WTC11 (cell line): ENCODE results near the gene ULK4. TPM values are rescaled to one million over a fixed set of nuclear protein-coding genes. Genes with fewer than 3 reads are reported as not detected.

Experiments used
- ATAC-seq: fragments of 200-7000 bp; cut with Tn5 transposase; 2 replicates; pipeline ENCODE4 v1.10.0; 2021; ENCODE audit warnings: mild to moderate bottlenecking, moderate library complexity
- CTCF ChIA-PET: fragments of 300-600 bp; sonication (Branson Sonifier 250); formaldehyde crosslinking; loops from one replicate; lab custom pipeline; 2021; ENCODE audit warnings: antibody characterized with exemption; lab: Charles Lee
- POLR2A ChIA-PET: fragments of 350-600 bp; sonication (Branson Sonifier 250); formaldehyde crosslinking; loops from one replicate; lab custom pipeline; 2021; ENCODE audit warnings: antibody characterized with exemption; lab: Charles Lee
- DNase-seq: peaks from one replicate; pipeline ENCODE4 v3.0.0; 2021; ENCODE audit warnings: low spot score
- H3K27ac Mint-ChIP-seq: 2 replicates; pipeline ENCODE4 v1.8.0; 2021; ENCODE audit warnings: mixed read lengths
- H3K27me3 Mint-ChIP-seq: 2 replicates; pipeline ENCODE4 v1.8.0; 2021; ENCODE audit warnings: low read depth, mild to moderate bottlenecking, moderate library complexity, mixed read lengths
- H3K36me3 Mint-ChIP-seq: 2 replicates; pipeline ENCODE4 v1.8.0; 2021; ENCODE audit warnings: mixed read lengths
- H3K4me1 Mint-ChIP-seq: 2 replicates; pipeline ENCODE4 v1.8.0; 2022; ENCODE audit warnings: mixed read lengths
- H3K4me3 Mint-ChIP-seq: 2 replicates; pipeline ENCODE4 v1.8.0; 2021; ENCODE audit warnings: mild to moderate bottlenecking, moderate library complexity, mixed read lengths
- H3K9me3 Mint-ChIP-seq: 2 replicates; pipeline ENCODE4 v1.8.0; 2021; ENCODE audit warnings: mixed read lengths
- ATF1 ChIP-seq: sonication (generic); formaldehyde crosslinking; IDR thresholded peaks from 2 replicates; pipeline ENCODE4 v1.8.1; 2023; ENCODE audit warnings: mild to moderate bottlenecking, moderate library complexity, missing genetic modification reagents
- CBFB ChIP-seq: sonication (generic); formaldehyde crosslinking; IDR thresholded peaks from 2 replicates; pipeline ENCODE4 v1.8.1; 2022; ENCODE audit warnings: mild to moderate bottlenecking, low read depth, missing genetic modification reagents
- CREM ChIP-seq: sonication (generic); formaldehyde crosslinking; IDR thresholded peaks from 2 replicates; pipeline ENCODE4 v1.8.1; 2022; ENCODE audit warnings: mild to moderate bottlenecking, missing genetic modification reagents, moderate library complexity
- GRHL2 ChIP-seq: fragments of 250-450 bp; sonication (Bioruptor Pico); IDR thresholded peaks from 2 replicates; pipeline ENCODE4 v1.8.0; 2022; ENCODE audit warnings: mild to moderate bottlenecking, moderate library complexity; ENCODE audit not compliant: insufficient replicate concordance, severe bottlenecking
- GTF2I ChIP-seq: fragments of 250-450 bp; sonication (Bioruptor Pico); conservative IDR thresholded peaks from 2 replicates; pipeline ENCODE4 v1.4.0; 2021; ENCODE audit warnings: mild to moderate bottlenecking
- JUN ChIP-seq: sonication (generic); formaldehyde crosslinking; IDR thresholded peaks from 2 replicates; pipeline ENCODE4 v1.8.0; 2023; ENCODE audit warnings: mild to moderate bottlenecking, missing genetic modification reagents
- KAT7 ChIP-seq: sonication (generic); formaldehyde crosslinking; IDR thresholded peaks from 2 replicates; pipeline ENCODE4 v1.8.1; 2023; ENCODE audit warnings: missing genetic modification reagents, mild to moderate bottlenecking, borderline replicate concordance
- NR1H2 ChIP-seq: sonication (generic); formaldehyde crosslinking; IDR thresholded peaks from 2 replicates; pipeline ENCODE4 v1.9.0; 2021; ENCODE audit warnings: mild to moderate bottlenecking, moderate library complexity, missing genetic modification reagents
- SMAD3 ChIP-seq: sonication (generic); formaldehyde crosslinking; IDR thresholded peaks from 2 replicates; pipeline ENCODE4 v1.8.0; 2022; ENCODE audit warnings: missing genetic modification reagents, mild to moderate bottlenecking, borderline replicate concordance
- SOX15 ChIP-seq: fragments of 250-450 bp; sonication (Bioruptor Pico); IDR thresholded peaks from 2 replicates; pipeline ENCODE4 v1.9.0; 2021; ENCODE audit warnings: mild to moderate bottlenecking
- ZNF219 ChIP-seq: sonication (generic); formaldehyde crosslinking; IDR thresholded peaks from 2 replicates; pipeline ENCODE4 v1.8.0; 2023; ENCODE audit warnings: missing genetic modification reagents, mild to moderate bottlenecking, borderline replicate concordance
- ZNF263 ChIP-seq: sonication (generic); formaldehyde crosslinking; IDR thresholded peaks from 2 replicates; pipeline ENCODE4 v1.8.1; 2022; ENCODE audit warnings: low read depth, mild to moderate bottlenecking, moderate library complexity, missing genetic modification reagents
- total RNA-seq: library from RNA; stranded (reverse); gene quantifications from 3 replicates; pipeline ENCODE4 v1.2.3, GENCODE V29; 2021
- TF ChIP-seq, protein P1 (sequence below): sonication (generic); formaldehyde crosslinking; IDR thresholded peaks from 2 replicates; pipeline ENCODE4 v1.8.0; 2022; ENCODE audit warnings: missing genetic modification reagents
- TF ChIP-seq, protein P2 (sequence below): fragments of 250-450 bp; sonication (Bioruptor Pico); IDR thresholded peaks from 2 replicates; pipeline ENCODE4 v1.9.0; 2021; ENCODE audit warnings: mild to moderate bottlenecking
- TF ChIP-seq, protein P3 (sequence below): fragments of 250-450 bp; sonication (Bioruptor Pico); IDR thresholded peaks from 2 replicates; pipeline ENCODE4 v1.9.0; 2021; ENCODE audit warnings: moderate library complexity, mild to moderate bottlenecking, inconsistent platforms, borderline replicate concordance
- TF ChIP-seq, protein P4 (sequence below): sonication (generic); formaldehyde crosslinking; IDR thresholded peaks from 2 replicates; pipeline ENCODE4 v1.8.0; 2022; ENCODE audit warnings: mild to moderate bottlenecking, missing genetic modification reagents
- TF ChIP-seq, protein P5 (sequence below): sonication (generic); formaldehyde crosslinking; IDR thresholded peaks from 2 replicates; pipeline ENCODE4 v1.8.1; 2023; ENCODE audit warnings: mild to moderate bottlenecking, missing genetic modification reagents

The ULK4 gene
- total RNA-seq, 1 experiment from 2014 or later = 9.2 TPM

DNA sequence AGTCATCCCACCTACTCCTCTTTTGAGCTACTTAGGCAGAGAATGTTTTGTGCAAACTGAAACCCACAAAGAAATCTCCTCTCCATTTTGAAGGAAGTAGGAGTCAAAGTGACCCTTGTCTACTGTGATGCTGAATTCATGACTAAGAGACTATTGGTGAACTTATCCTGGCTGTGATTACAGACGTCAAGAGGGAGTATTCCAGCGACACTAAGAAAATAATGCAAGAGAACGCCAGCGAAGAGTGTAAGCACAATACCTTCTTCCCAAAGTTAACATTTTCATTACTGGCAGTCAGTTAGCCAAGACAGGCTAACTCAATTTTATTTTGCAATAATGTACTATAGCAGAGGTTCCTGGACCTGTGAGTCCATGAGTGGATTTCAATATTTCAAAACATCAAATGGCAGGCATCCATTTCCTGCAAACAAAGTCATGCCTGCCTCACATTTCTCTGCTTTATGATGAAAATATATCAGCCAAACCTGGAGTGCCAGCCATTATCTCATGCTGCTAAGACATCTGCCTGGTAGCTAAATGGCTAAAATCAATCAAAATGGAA is 703.6 kb downstream of the ULK4 start (continued):
- TF ChIP-seq NR1H2 (CRISPR knock-in tag) (no peak), CBFB (no peak), SOX15 (CRISPR knock-in tag) (no peak), GTF2I (CRISPR knock-in tag) (no peak), ZNF219 (CRISPR knock-in tag) (no peak)

DNA sequence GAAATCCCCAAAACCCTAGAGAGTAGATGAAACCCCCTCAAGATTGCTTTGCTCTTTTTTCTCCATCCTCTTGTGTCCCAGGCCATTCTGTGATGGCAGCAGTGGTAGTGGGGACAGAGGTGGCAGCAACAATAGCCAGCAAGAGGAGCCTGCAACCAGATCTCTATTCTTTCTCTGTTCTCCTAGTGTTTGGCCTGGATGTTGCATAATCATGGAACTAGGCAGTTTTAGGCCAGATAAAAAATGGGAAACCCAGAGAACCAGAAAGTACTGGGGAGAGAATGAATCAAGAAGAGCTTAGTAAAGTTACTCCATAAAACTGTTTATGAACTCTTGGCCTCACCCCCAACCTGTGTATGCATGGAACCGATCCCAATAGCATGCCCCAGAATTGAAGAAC is 710.3 kb downstream of the ULK4 start:
- CTCF ChIA-PET = interaction anchor here (1.0 kb wide), 1 partner anchor 671 kb away, joined by 3 read pairs; no protein-coding TSS in a partner anchor
- no peak for DNase-seq
- POLR2A ChIA-PET = no interaction called here

DNA sequence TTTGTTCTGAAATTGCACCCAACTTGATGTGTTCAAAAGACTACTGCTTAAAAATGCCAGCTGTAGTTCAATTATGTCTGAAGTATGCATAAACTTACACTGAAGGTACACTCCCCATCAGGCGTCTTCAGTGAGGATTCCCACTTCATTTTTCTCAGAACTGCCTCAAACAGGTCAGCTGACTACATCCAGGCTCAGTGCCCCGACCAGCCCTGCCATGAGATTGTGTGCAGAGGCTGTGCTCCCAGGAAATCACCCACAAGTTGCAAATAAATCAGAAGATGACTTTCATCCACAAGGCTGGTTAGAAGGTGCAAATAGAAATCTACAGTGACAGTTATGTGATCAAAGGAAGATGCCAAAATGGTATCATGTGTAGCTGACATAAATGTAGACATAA is 711.1 kb downstream of the ULK4 start:
- Mint-ChIP-seq H3K9me3 (peaks cover 8% of the 10 kb centered on the region; the same call in 1 of the 2 replicates), H3K4me3 (no peak overlapping the region)
- no peak for DNase-seq

More for the DNA sequence above, 710.3 kb downstream of the ULK4 start:
- Mint-ChIP-seq H3K4me3 (no peak overlapping the region), H3K9me3 (peaks cover 8% of the 10 kb centered on the region; the same call in 1 of the 2 replicates), H3K36me3 (no peaks in the 10 kb centered on the region), H3K27me3 (no peaks in the 10 kb centered on the region; the same call in 1 of the 2 replicates), H3K27ac (no peak overlapping the region), H3K4me1 (peaks cover 7% of the 10 kb centered on the region; the same call in 1 of the 2 replicates)
- ATAC-seq = no peak
- TF ChIP-seq SMAD3 = no peak
- TF ChIP-seq, protein P1, sequence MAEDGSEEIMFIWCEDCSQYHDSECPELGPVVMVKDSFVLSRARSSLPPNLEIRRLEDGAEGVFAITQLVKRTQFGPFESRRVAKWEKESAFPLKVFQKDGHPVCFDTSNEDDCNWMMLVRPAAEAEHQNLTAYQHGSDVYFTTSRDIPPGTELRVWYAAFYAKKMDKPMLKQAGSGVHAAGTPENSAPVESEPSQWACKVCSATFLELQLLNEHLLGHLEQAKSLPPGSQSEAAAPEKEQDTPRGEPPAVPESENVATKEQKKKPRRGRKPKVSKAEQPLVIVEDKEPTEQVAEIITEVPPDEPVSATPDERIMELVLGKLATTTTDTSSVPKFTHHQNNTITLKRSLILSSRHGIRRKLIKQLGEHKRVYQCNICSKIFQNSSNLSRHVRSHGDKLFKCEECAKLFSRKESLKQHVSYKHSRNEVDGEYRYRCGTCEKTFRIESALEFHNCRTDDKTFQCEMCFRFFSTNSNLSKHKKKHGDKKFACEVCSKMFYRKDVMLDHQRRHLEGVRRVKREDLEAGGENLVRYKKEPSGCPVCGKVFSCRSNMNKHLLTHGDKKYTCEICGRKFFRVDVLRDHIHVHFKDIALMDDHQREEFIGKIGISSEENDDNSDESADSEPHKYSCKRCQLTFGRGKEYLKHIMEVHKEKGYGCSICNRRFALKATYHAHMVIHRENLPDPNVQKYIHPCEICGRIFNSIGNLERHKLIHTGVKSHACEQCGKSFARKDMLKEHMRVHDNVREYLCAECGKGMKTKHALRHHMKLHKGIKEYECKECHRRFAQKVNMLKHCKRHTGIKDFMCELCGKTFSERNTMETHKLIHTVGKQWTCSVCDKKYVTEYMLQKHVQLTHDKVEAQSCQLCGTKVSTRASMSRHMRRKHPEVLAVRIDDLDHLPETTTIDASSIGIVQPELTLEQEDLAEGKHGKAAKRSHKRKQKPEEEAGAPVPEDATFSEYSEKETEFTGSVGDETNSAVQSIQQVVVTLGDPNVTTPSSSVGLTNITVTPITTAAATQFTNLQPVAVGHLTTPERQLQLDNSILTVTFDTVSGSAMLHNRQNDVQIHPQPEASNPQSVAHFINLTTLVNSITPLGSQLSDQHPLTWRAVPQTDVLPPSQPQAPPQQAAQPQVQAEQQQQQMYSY = no peak
- TF ChIP-seq JUN (CRISPR knock-in tag) = no peak
- TF ChIP-seq KAT7 (CRISPR knock-in tag) = no peak
- TF ChIP-seq, protein P2, sequence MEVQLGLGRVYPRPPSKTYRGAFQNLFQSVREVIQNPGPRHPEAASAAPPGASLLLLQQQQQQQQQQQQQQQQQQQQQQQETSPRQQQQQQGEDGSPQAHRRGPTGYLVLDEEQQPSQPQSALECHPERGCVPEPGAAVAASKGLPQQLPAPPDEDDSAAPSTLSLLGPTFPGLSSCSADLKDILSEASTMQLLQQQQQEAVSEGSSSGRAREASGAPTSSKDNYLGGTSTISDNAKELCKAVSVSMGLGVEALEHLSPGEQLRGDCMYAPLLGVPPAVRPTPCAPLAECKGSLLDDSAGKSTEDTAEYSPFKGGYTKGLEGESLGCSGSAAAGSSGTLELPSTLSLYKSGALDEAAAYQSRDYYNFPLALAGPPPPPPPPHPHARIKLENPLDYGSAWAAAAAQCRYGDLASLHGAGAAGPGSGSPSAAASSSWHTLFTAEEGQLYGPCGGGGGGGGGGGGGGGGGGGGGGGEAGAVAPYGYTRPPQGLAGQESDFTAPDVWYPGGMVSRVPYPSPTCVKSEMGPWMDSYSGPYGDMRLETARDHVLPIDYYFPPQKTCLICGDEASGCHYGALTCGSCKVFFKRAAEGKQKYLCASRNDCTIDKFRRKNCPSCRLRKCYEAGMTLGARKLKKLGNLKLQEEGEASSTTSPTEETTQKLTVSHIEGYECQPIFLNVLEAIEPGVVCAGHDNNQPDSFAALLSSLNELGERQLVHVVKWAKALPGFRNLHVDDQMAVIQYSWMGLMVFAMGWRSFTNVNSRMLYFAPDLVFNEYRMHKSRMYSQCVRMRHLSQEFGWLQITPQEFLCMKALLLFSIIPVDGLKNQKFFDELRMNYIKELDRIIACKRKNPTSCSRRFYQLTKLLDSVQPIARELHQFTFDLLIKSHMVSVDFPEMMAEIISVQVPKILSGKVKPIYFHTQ = no peak
- no peak for TF ChIP-seq CREM (CRISPR knock-in tag)
- TF ChIP-seq ATF1 = no peak

More for the DNA sequence above, 711.1 kb downstream of the ULK4 start:
- POLR2A ChIA-PET = no interaction called here
- CTCF ChIA-PET = interaction anchor here (0.6 kb wide), 1 partner anchor 48 kb away, joined by 3 read pairs; no protein-coding TSS in a partner anchor
- no peaks in the 10 kb centered on the region; the same call in 1 of the 2 replicates for H3K27me3 Mint-ChIP-seq
- H3K36me3 Mint-ChIP-seq = no peaks in the 10 kb centered on the region
- H3K27ac Mint-ChIP-seq = no peak overlapping the region
- ATAC-seq = no peak
- peaks cover 7% of the 10 kb centered on the region; the same call in 1 of the 2 replicates for H3K4me1 Mint-ChIP-seq
- TF ChIP-seq, protein P3, sequence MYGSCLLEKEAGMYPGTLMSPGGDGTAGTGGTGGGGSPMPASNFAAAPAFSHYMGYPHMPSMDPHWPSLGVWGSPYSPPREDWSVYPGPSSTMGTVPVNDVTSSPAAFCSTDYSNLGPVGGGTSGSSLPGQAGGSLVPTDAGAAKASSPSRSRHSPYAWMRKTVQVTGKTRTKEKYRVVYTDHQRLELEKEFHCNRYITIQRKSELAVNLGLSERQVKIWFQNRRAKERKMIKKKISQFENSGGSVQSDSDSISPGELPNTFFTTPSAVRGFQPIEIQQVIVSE (CRISPR knock-in tag) = no peak
- TF ChIP-seq, protein P4, sequence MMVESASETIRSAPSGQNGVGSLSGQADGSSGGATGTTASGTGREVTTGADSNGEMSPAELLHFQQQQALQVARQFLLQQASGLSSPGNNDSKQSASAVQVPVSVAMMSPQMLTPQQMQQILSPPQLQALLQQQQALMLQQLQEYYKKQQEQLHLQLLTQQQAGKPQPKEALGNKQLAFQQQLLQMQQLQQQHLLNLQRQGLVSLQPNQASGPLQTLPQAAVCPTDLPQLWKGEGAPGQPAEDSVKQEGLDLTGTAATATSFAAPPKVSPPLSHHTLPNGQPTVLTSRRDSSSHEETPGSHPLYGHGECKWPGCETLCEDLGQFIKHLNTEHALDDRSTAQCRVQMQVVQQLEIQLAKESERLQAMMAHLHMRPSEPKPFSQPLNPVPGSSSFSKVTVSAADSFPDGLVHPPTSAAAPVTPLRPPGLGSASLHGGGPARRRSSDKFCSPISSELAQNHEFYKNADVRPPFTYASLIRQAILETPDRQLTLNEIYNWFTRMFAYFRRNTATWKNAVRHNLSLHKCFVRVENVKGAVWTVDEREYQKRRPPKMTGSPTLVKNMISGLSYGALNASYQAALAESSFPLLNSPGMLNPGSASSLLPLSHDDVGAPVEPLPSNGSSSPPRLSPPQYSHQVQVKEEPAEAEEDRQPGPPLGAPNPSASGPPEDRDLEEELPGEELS (CRISPR knock-in tag) = no peak
- TF ChIP-seq, protein P5, sequence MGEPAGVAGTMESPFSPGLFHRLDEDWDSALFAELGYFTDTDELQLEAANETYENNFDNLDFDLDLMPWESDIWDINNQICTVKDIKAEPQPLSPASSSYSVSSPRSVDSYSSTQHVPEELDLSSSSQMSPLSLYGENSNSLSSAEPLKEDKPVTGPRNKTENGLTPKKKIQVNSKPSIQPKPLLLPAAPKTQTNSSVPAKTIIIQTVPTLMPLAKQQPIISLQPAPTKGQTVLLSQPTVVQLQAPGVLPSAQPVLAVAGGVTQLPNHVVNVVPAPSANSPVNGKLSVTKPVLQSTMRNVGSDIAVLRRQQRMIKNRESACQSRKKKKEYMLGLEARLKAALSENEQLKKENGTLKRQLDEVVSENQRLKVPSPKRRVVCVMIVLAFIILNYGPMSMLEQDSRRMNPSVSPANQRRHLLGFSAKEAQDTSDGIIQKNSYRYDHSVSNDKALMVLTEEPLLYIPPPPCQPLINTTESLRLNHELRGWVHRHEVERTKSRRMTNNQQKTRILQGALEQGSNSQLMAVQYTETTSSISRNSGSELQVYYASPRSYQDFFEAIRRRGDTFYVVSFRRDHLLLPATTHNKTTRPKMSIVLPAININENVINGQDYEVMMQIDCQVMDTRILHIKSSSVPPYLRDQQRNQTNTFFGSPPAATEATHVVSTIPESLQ = no peak
- TF ChIP-seq GRHL2 (CRISPR knock-in tag) = no peak
- TF ChIP-seq ZNF263 (CRISPR knock-in tag) = no peak
